Heart left ventricle (tissue), 16 donors: ENCODE results near the gene TMEM119. TPM values are rescaled to one million over a fixed set of nuclear protein-coding genes. Genes with fewer than 3 reads are reported as not detected.

Experiments
- ATAC-seq, 4 donors: fragments of 200-7000 bp; cut with Tn5 transposase; one replicate each; pipeline ENCODE4 v1.9.1; 2020 to 2022; ENCODE audit warnings: moderate library complexity in 4 of 4, mild to moderate bottlenecking in 3 of 4, moderate number of reproducible peaks in 1 of 4
- DNase-seq, 5 donors: peaks; one replicate each; pipeline ENCODE4 v3.0.0-alpha.2; 2020
- H3K27ac ChIP-seq, 12 donors: fragments of 200-600 bp; sonication (generic) in 4 of 12; one replicate each; pipeline versions ENCODE4 v1.5.0 to v1.8.0; 2016 to 2022; ENCODE audit warnings: mild to moderate bottlenecking in 2 of 12
- H3K27me3 ChIP-seq, 9 donors: fragments of 200-600 bp; sonication (generic) in 2 of 9; one replicate each; pipeline versions ENCODE4 v1.5.1 to v1.8.0; 2016 to 2022; ENCODE audit warnings: mild to moderate bottlenecking in 3 of 9
- H3K36me3 ChIP-seq, 9 donors: fragments of 200-600 bp; sonication (generic) in 2 of 9; one replicate each; pipeline versions ENCODE4 v1.5.0 to v1.8.0; 2018 to 2022; ENCODE audit warnings: mild to moderate bottlenecking in 2 of 9
- H3K4me1 ChIP-seq, 12 donors: fragments of 200-600 bp; sonication (generic) in 4 of 12; one replicate each; pipeline versions ENCODE4 v1.5.0 to v1.8.0; 2016 to 2022; ENCODE audit warnings: mild to moderate bottlenecking in 3 of 12
- H3K4me3 ChIP-seq, 12 donors: fragments of 200-600 bp; sonication (generic) in 4 of 12; one replicate each; pipeline versions ENCODE4 v1.5.0 to v1.8.0; 2017 to 2022; ENCODE audit warnings: mild to moderate bottlenecking in 9 of 12, moderate library complexity in 4 of 12
- H3K9me3 ChIP-seq, 12 donors: fragments of 200-600 bp; sonication (generic) in 4 of 12; one replicate each; pipeline versions ENCODE4 v1.5.0 to v1.8.0; 2016 to 2022; ENCODE audit warnings: mild to moderate bottlenecking in 1 of 12
- CTCF ChIP-seq, 12 donors: fragments of 200-600 bp; sonication (generic) in 4 of 12; IDR thresholded peaks; one replicate each; pipeline versions ENCODE4 v1.5.0 to v1.8.0; 2018 to 2022; ENCODE audit warnings: antibody characterized with exemption in 12 of 12, mild to moderate bottlenecking in 5 of 12
- POLR2A ChIP-seq, 2 donors: fragments of 450-650 bp; IDR thresholded peaks; one replicate each; pipeline ENCODE4 v1.6.1; 2017; ENCODE audit warnings: antibody characterized with exemption in 2 of 2, mild to moderate bottlenecking in 2 of 2, moderate library complexity in 2 of 2
- WGBS, 4 donors: extraction: QIAGEN DNeasy Blood & Tissue Kit in 2 of 4; methylation state at CpG; one replicate each; pipeline versions ENCODE4 v1.1.5 to v1.1.7; 2013 to 2018; 5-methylcytosine and 5-hydroxymethylcytosine counted together
- intact Hi-C, 10 donors: fragments of 100-400 bp; cut with DNase I; formaldehyde crosslinking; loops; one replicate each; pipeline versions ENCODE4 v1.11.1 to v1.14.2; 2022
- polyA plus RNA-seq, 2 donors: library from polyadenylated mRNA; stranded (reverse); fragments of 200-250 nt; gene quantifications; one replicate each; pipeline ENCODE4 v1.2.3, GENCODE V29; 2013
- total RNA-seq, 9 donors: library from RNA; depleted of rRNA in 2 of 9; stranded (reverse); fragments of >200 nt in 2 of 9; fragmentation: NEBNext Ultra II Directional in 3 of 9; extraction: Animal tissue kit (Norgen Biotek cat#: 25700) in 3 of 9; gene quantifications; one replicate each; pipeline versions ENCODE4 v1.1.0 to v1.2.4, GENCODE V29; 2016 to 2023
- donor health status: ischemic (EF 13 %, LVEDD 7.1; RV severe dilation, severe dysfunction).
- donor health status: healthy with polysubstance abuse.
- donor health status: DM: no; HTN: yes; CAD: no.
- donor health status: DM: no; HTN: no; CAD: no.
- donor health status: ischemic (EF 25% LVEDD 6.9; RV normal size, moderate dysfunction).
- donor health status: ischemic (EF 25% LVEDD 5.7; RV mildly dilated, moderate dysfunction).
- donor health status: healthy.
- donor health status: DM: yes; HTN: yes; CAD: no.
- donor health status: ischemic (EF 35%, LVEDD 5.7; RV mildly dilated, moderate dysfunction).
- donor health status: nonischemic (EF 11% LVEDD 7.7; RV severe dilation, severe dysfunction).
- donor health status: DM: yes; HTN: yes; CAD: no.
- donor health status: PGD.
- donor health status: ischemic (EF 29% LVEDD 5.4; RV normal size, mild dysfunction).
- donor health status: nonischemic (EF 23%, LVEDD 6.1; RV moderate dilation, normal function).

The TMEM119 gene
- total and polyA plus RNA-seq, 11 donors: 0.19 to 11.0 (median 2.2) TPM

GRCh38 chr12:108572166-108572790, 25.6 kb downstream of the TMEM119 start:
- no peak for ATAC-seq
- TF ChIP-seq POLR2A (IDR thresholded peaks at IDR 0.05): no peak
- WGBS, 4 donors: 75 to 84% (median 79%) methylated on average over 8 of the region's 8 CpGs
- no peak for DNase-seq
- no peaks in the 10 kb centered on the region for H3K9me3 ChIP-seq
- H3K27me3 ChIP-seq: no peaks in the 10 kb centered on the region
- intact Hi-C loops: loop anchor here in 1 of 10 donors (5.0 kb wide), 1 partner anchor 40 kb away; no protein-coding TSS in a partner anchor
- peaks cover 0 to 24% (median 10%) of the 10 kb centered on the region in 12 donors for H3K4me1 ChIP-seq
- H3K4me3 ChIP-seq: no peak overlapping the region
- H3K27ac ChIP-seq: no peak overlapping the region
- peaks cover 0 to 32% (median 28%) of the 10 kb centered on the region in 9 donors for H3K36me3 ChIP-seq

- 85 to 91% (median 87%) methylated on average over 8 of the region's 8 CpGs for WGBS, 4 donors
- peak in 1 of 4 donors; percentile 9 for ATAC-seq
- intact Hi-C loops: loop anchor here in 2 of 10 donors (2.0 to 5.0 kb wide), 2 partner anchors 41 to 47 kb away; no protein-coding TSS in a partner anchor
Observed at GRCh38 chr12:108571609-108572165, 26.2 kb downstream of the TMEM119 start.

GRCh38 chr12:108570743-108571608, 26.9 kb downstream of the TMEM119 start:
- ATAC-seq: no peak
- intact Hi-C loops: loop anchor here in 2 of 10 donors (2.0 to 5.0 kb wide), 2 partner anchors 41 to 48 kb away; no protein-coding TSS in a partner anchor
- DNase-seq: peak in 1 of 5 donors; percentile 1
- peaks cover 0 to 26% (median 12%) of the 10 kb centered on the region in 12 donors for H3K4me1 ChIP-seq
- peaks cover 0 to 45% (median 41%) of the 10 kb centered on the region in 9 donors for H3K36me3 ChIP-seq
- TF ChIP-seq POLR2A (IDR thresholded peaks at IDR 0.05) (no peak), CTCF (IDR thresholded peaks at IDR 0.05) (peak in 9 of 12 donors; percentile 16 to 58 (median 37))
- H3K4me3 ChIP-seq: no peak overlapping the region
- H3K9me3 ChIP-seq: no peaks in the 10 kb centered on the region
- no peak overlapping the region for H3K27ac ChIP-seq
- no peaks in the 10 kb centered on the region for H3K27me3 ChIP-seq
- 65 to 70% (median 67%) methylated on average over 3 of the region's 3 CpGs for WGBS, 4 donors

More at GRCh38 chr12:108571609-108572165, 26.2 kb downstream of the TMEM119 start:
- Histone ChIP-seq H3K9me3 (no peaks in the 10 kb centered on the region), H3K27ac (no peak overlapping the region), H3K36me3 (peaks cover 0 to 38% (median 34%) of the 10 kb centered on the region in 9 donors), H3K4me1 (peaks cover 0 to 25% (median 11%) of the 10 kb centered on the region in 12 donors), H3K4me3 (no peak overlapping the region), H3K27me3 (no peaks in the 10 kb centered on the region)
- TF ChIP-seq CTCF (IDR thresholded peaks at IDR 0.05): no peak
- no peak for TF ChIP-seq POLR2A (IDR thresholded peaks at IDR 0.05)
- DNase-seq: peak in 1 of 5 donors; percentile 4

GRCh38 chr12:108568338-108569154, 29.3 kb downstream of the TMEM119 start:
- TF ChIP-seq CTCF (IDR thresholded peaks at IDR 0.05): no peak
- no peak for TF ChIP-seq POLR2A (IDR thresholded peaks at IDR 0.05)
- Histone ChIP-seq H3K4me3 (no peak overlapping the region), H3K27me3 (no peaks in the 10 kb centered on the region), H3K4me1 (peaks cover 0 to 50% (median 31%) of the 10 kb centered on the region in 12 donors), H3K9me3 (no peaks in the 10 kb centered on the region), H3K27ac (peak overlapping the region in 4 of 12 donors; percentile 5 to 70 (median 40)), H3K36me3 (peaks cover 0 to 69% (median 63%) of the 10 kb centered on the region in 9 donors)
- DNase-seq (no peak), ATAC-seq (no peak)
- 76 to 88% (median 83%) methylated on average over 10 of the region's 10 CpGs for WGBS, 4 donors
- intact Hi-C loops: loop anchor here in 8 of 10 donors (5.0 to 10.0 kb wide), 8 partner anchors 234 to 526 kb away; partner anchors contain the start of genes ALKBH2 (in 6 of the 8) and UNG (in 4 of the 8)
